UCSD-AML1 (cell line): Measurements from ENCODE around the gene KPNB1.

Source experiments
- DNase-seq: peaks from one replicate; lab custom pipeline; 2025; ENCODE audit not compliant: unreplicated experiment; lab: John Stamatoyannopoulos, UW

Gene KPNB1

DNA sequence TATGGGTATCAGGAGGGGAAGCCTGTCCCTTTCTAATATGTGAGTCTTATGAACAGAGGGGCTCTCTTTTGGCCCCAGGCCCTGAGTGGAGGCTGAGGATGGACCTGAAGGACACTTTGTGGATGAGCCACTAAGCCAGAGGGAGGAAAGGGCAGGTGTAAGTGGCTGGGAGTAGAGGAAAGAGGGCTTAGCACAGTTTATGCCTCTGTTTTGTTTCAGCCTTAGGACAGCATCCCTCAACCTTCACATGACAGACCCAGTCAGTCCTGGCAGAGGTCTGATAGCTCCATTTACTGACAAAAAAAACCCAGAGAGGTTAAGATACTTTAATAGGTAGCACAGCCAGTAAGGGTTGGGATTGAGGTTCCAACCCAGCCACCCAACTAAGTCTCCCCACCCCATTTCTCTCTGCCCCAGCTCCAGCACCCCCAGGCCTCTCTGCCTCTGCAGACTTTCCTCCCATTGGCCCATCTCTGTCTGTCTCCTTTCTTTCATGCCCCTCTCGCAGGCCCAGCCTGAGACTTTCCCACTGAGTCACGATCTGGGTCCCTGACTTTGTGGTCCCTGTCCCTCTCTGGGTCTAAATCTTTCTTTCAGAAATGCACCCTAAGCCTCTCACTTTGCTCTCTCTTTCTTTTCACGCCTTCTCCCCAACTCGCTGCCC, 78.6 kb downstream of the KPNB1 start:
- no peak for DNase-seq

DNA sequence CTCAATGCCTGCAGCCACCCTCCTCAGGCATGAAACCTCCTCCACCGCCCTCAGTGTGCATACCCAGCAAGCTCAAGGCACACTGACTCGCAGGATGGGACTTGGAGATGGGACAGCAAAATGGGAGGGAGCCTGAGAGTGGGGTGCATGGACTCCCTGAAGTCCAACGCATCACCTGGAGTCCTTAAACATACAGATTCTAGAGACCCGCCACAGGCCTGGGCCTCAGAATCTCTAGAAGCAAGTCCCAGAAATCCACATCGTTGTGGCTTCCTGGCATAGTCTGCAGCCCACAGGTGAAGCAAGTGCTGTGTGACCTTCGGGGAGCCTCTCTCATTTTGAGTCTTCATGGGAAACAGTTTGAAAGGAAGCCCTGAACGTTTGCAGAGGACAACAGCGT, 79.8 kb downstream of the KPNB1 start:
- DNase-seq, result no peak

DNA sequence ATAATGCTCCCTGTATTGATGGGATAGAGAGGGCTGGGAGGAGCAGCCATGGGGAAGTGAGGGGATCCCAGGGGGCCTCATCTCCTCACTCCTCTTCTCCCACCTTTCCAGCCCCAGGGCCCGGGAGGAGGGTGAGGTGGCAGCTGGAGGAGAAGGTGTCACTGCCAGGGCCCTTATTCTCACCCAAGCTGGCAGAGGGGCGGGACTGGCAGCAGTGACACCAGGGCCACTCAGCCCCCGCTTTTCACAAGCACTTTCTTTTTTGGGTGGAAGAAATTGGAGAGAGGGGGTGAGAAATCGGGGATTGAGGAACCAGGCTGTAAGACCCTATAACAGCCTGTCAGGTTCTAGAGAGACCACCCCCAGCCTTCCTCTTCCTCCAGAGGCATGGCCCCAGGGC, 81.0 kb downstream of the KPNB1 start:
- no peak for DNase-seq

DNA sequence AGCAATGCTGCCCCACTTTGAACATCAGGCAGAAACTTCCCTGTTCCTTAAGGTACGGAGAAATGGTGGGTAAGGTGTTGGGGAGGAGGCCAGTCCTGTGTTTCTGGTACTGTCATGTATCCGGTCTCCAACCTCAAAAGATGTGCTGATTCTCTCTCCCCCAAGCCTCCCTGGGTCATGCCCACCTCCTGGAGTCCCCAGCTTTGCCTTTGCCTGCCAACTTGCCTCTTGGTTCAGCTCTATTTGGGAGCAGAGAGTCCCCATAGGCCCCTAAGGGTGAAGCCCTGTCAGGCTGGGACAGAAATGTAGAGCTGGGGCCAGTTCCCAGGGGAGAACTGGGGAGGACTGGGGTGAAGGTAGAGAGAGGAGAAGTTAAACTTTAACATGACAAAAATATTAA, 81.7 kb downstream of the KPNB1 start:
- no peak for DNase-seq

DNA sequence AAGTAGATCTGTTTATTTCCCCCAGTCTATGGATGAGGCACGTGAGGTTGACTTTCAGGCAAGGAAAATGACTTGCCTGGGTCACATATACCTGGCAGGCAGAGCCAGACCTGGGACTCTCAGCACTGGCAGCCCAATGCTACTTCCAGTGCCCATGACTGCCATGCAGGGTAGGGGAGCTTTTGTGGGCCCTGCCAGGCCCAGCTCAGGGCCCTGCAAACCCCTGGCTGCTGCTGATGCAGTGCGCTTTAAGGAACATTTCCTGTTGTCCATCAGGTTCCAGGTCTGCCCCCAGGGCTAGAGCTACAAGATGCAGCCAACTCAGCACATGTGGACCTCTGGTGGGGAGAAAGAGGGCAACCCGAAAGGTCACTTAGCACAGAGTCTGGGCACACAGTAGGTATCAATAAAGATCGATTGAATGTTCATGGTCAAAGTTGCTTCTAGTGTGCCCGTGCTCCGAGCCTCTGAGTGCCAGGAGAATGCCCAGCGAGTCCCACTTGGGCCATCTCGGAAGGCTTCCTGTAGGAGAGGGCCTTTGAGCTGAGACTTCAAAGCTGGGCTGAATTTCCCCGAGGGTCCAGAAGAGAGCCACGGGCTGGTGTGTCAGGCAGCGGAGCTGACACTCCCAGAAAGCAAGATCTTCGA, 82.8 kb downstream of the KPNB1 start:
- no peak for DNase-seq

DNA sequence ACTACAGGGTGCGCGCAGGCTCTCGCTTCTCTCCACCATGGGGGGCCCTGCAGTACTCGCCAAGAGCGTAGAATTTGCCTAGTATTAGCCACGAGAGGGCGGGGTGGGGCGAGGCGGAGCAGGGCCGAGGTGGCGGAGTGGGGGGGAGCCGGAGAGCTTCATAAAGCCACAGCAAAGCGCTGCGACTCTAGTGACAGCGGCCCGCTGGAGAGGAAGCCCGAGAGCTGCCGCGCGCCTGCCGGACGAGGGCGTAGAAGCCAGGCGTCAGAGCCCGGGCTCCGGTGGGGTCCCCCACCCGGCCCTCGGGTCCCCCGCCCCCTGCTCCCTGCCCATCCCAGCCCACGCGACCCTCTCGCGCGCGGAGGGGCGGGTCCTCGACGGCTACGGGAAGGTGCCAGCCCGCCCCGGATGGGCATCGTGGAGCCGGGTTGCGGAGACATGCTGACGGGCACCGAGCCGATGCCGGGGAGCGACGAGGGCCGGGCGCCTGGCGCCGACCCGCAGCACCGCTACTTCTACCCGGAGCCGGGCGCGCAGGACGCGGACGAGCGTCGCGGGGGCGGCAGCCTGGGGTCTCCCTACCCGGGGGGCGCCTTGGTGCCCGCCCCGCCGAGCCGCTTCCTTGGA, 83.4 kb downstream of the KPNB1 start, which contains the start of gene TBX21:
Gene TBX21 (plus strand): TSS at position 190 of the 627 bp plus-strand sequence. CDS start 219 bp downstream, at position 409.
- peak; percentile 81 for DNase-seq

DNA sequence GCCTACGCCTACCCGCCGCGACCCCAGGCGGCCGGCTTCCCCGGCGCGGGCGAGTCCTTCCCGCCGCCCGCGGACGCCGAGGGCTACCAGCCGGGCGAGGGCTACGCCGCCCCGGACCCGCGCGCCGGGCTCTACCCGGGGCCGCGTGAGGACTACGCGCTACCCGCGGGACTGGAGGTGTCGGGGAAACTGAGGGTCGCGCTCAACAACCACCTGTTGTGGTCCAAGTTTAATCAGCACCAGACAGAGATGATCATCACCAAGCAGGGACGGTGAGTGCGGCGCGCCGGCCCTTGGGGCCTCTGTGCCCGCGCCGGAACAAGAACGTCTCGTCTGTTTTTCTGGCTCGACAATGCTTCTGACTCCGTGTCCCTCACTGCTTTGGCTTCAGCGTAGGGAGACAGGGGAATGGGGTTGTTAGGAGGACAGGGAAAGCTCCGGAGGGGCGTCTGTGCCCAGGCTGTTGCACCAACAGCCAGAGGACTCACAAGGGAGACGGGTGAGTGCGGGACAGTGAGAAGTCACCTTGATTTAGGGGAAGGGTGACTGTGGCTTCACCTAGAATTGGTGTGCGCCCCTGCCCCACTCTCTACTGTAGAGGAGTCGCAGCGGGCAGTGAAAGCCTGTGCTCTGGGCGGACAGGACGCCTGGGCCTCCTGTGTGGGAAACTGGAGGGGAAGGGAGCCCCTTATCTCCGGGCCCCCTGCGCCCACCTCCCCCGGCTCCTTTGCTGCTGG, 84.1 kb downstream of the KPNB1 start:
- DNase-seq, result no peak

DNA sequence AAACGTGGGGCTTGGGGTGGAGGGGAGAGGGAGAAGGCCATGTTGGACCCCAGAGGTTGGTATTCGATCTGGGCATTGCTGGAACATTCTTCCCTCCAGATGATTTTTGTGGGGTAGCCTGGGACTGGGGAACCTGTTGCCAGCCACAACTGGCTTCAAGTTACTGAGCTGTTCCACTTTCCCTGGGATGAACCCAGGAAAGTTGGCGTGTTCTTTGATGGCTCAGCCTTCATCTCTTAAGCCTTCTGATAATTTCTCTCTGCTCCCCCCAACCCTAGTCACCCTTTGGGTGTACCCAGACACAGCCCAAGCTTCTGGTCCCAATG, 85.4 kb downstream of the KPNB1 start:
- DNase-seq, result no peak
